Astrocyte of the spinal cord (primary cell): ENCODE data around the gene ZNF124.

Experiments used
- DNase-seq: peaks from one replicate; pipeline ENCODE4 v3.0.0; 2011; ENCODE audit warnings: low read depth, low spot score
- H3K4me3 ChIP-seq: 2 replicates; pipeline ENCODE4 v1.5.1; 2011; ENCODE audit warnings: low read depth, mild to moderate bottlenecking, low read length, moderate library complexity
- in situ Hi-C: cut with HindIII; loops from 2 replicates; pipeline ENCODE4 v1.10.0; 2017; ENCODE audit warnings: low sequenced_read_pairs
- TF ChIP-seq, protein P1 (sequence below): IDR thresholded peaks from 2 replicates; pipeline ENCODE4 v1.5.1; 2012; ENCODE audit warnings: low read depth, mild to moderate bottlenecking, low read length, inconsistent platforms

ZNF124 gene

DNA sequence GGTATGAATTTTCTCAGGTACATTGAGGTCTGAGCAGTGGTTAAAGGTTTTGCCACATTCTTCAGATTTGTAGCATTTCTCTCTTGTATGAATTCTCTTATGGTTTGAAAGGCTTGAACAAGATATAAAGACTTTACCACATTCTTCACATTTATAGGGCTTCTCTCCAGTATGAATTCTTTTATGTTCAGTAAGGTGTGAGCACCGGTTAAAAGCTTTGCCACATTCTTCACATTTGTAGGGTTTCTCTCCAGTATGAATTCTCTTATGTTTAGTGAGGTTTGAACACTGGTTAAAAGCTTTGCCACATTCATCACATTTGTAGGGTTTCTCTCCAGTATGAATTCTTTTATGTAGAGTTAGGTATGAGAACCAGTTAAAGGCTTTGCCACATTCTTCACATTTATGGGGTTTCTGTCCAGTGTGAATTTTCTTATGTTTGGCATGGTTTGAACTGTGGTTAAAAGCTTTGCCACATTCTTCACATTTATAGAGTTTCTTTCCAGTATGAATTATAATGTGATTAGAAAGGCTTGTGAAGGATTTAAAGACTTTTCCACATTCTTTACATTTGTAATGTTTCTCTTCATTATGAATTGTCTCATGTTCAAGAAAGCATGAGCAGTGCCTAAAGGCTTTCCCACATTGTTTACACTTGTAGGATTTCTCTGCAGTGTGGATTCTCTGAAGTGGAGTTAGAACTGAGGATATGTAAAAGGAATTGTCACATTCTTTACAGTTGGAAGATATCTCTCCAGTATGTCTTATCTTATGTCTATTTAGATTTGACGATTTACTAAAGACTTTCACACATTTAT, 18.4 kb upstream of the ZNF124 start:
- in situ Hi-C loops = no loop called here
- TF ChIP-seq, protein P1, sequence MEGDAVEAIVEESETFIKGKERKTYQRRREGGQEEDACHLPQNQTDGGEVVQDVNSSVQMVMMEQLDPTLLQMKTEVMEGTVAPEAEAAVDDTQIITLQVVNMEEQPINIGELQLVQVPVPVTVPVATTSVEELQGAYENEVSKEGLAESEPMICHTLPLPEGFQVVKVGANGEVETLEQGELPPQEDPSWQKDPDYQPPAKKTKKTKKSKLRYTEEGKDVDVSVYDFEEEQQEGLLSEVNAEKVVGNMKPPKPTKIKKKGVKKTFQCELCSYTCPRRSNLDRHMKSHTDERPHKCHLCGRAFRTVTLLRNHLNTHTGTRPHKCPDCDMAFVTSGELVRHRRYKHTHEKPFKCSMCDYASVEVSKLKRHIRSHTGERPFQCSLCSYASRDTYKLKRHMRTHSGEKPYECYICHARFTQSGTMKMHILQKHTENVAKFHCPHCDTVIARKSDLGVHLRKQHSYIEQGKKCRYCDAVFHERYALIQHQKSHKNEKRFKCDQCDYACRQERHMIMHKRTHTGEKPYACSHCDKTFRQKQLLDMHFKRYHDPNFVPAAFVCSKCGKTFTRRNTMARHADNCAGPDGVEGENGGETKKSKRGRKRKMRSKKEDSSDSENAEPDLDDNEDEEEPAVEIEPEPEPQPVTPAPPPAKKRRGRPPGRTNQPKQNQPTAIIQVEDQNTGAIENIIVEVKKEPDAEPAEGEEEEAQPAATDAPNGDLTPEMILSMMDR = no peak
- DNase-seq = no peak
- no peak overlapping the region for H3K4me3 ChIP-seq

GRCh38 chr1:247185667-247186066, 13.8 kb upstream of the ZNF124 start:
- in situ Hi-C loops = no loop called here
- no peak overlapping the region for H3K4me3 ChIP-seq
- TF ChIP-seq, protein P1 = no peak
- DNase-seq = no peak

DNA sequence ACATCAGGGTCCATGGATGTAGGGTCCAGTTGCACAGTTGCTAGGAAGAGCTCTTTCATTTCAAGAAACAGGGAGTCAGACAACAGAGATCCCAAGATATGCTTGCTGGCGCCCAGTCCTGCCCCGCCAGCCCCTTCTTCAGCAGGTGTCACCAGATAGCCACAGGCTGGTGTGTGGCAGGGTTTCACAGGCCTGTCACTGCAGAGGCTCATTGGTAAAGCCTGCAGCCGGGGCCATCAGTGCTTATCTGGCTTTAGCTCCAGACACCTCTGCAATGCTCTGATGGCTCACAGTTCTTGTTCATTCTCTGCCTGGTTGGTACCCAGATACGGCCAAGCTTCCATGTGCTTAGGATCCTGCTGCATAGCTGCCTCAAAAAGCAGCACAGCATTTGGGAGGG, 12.4 kb upstream of the ZNF124 start:
- TF ChIP-seq, protein P1 = no peak
- no peak for DNase-seq
- no peak overlapping the region for H3K4me3 ChIP-seq
- in situ Hi-C loops = no loop called here

DNA sequence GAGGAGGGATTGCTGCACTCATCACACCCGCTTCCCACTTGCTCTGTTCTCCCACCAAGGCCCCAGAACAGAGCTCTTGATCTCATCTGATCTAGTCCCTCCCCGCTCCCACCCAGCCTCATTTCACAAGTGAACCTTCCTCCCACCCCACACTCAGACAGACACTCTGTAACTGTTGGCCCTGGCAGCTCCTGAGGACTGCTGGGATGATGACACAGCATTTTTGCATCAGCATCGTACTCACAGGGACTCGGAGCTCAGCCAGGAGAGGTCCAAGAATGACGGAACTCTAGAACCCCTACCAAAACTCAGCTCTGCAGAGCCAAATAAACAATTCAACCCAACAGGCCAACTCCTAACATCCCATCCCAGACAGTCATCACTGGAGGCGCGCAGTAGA, 11.2 kb upstream of the ZNF124 start:
- no peak for DNase-seq
- TF ChIP-seq, protein P1 = no peak
- no peak overlapping the region for H3K4me3 ChIP-seq
- in situ Hi-C loops = no loop called here

GRCh38 chr1:247180581-247180980, 8.8 kb upstream of the ZNF124 start:
- no peak for DNase-seq
- TF ChIP-seq, protein P1 = no peak
- in situ Hi-C loops = no loop called here
- no peak overlapping the region for H3K4me3 ChIP-seq

DNA sequence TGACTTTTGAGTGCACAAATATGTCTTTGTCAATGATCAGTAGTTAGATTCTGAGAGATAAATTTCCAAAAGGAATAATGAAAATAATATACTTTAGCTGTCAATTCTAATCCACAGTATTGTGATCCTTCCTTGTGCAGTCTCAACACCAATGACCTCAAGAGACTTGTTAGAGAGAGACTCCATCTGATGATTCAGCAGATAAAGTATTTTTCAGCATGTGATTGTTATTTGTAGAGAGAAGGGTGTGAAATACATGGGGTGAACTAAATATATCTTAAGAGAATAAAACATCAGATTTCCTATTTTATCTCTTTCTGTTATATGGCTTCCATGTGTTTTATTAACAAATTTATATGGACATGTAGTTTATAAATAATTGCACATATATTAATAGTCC, 5.9 kb upstream of the ZNF124 start:
- in situ Hi-C loops = no loop called here
- no peak overlapping the region for H3K4me3 ChIP-seq
- TF ChIP-seq, protein P1 = no peak
- no peak for DNase-seq
